Measurements from ENCODE around the gene HOXA10.

Gene HOXA10

GRCh38 chr7:27166531-27167505, 7.3 kb downstream of the HOXA10 start:
- no peak for DNase-seq (ENCODE audit: low spot score)

- DNase-seq (ENCODE audit: low spot score), result no peak
Measured at GRCh38 chr7:27165996-27166530, 8.1 kb downstream of the HOXA10 start.

GRCh38 chr7:27165089-27165995, 8.8 kb downstream of the HOXA10 start, which contains the start of gene HOXA9:
HOXA9 (minus strand) TSS chr7:27165537; CDS start chr7:27165457, 80 bp downstream.
- no peak for DNase-seq (ENCODE audit: low spot score)

- DNase-seq (ENCODE audit: low spot score), result no peak
Measured at GRCh38 chr7:27164367-27165088, 9.6 kb downstream of the HOXA10 start.

GRCh38 chr7:27164045-27164366, 10.1 kb downstream of the HOXA10 start:
- DNase-seq (ENCODE audit: low spot score), result no peak

GRCh38 chr7:27163288-27164044, 10.7 kb downstream of the HOXA10 start:
- DNase-seq (ENCODE audit: low spot score), result no peak

GRCh38 chr7:27162561-27163287, 11.4 kb downstream of the HOXA10 start:
- no peak for DNase-seq (ENCODE audit: low spot score)

- DNase-seq (ENCODE audit: low spot score), result no peak
Measured at GRCh38 chr7:27161721-27162560, 12.2 kb downstream of the HOXA10 start.

- peak; percentile 21 for DNase-seq (ENCODE audit: low spot score)
Measured at GRCh38 chr7:27161214-27161720, 12.9 kb downstream of the HOXA10 start.

- DNase-seq (ENCODE audit: low spot score), result peak; percentile 55
Measured at GRCh38 chr7:27160546-27161213, 13.4 kb downstream of the HOXA10 start.

- no peak for DNase-seq (ENCODE audit: low spot score)
Measured at GRCh38 chr7:27160145-27160545, 14.0 kb downstream of the HOXA10 start.

GRCh38 chr7:27159266-27160144, 14.6 kb downstream of the HOXA10 start:
- DNase-seq (ENCODE audit: low spot score), result no peak

GRCh38 chr7:27158436-27159265, 15.5 kb downstream of the HOXA10 start:
- DNase-seq (ENCODE audit: low spot score), result no peak

GRCh38 chr7:27157702-27158431, 16.3 kb downstream of the HOXA10 start:
- DNase-seq (ENCODE audit: low spot score), result no peak

GRCh38 chr7:27156916-27157701, 17.0 kb downstream of the HOXA10 start:
- DNase-seq (ENCODE audit: low spot score), result no peak

Measured in pons (tissue), 1 donor.